Forelimb muscle (tissue), 1 donor: Measurements from ENCODE around the gene PRPS2. TPM values are rescaled to one million over a fixed set of nuclear protein-coding genes. Genes with fewer than 3 reads are reported as not detected.

ENCODE experiments used
- DNase-seq: peaks from one replicate; pipeline ENCODE4 v3.0.0-alpha.2; 2013; ENCODE audit warnings: low read depth
- polyA plus RNA-seq: library from polyadenylated mRNA; unstranded; fragments of 120-200 nt; gene quantifications from one replicate; pipeline ENCODE4 v1.2.1, GENCODE V29; 2013; ENCODE audit not compliant: insufficient read length

PRPS2 gene
- polyA plus RNA-seq, 1 donor = 6.8 TPM

- peak; percentile 16 for DNase-seq
Measured at GRCh38 chrX:12814420-12814819, 23.2 kb downstream of the PRPS2 start.

- DNase-seq = no peak
Measured at GRCh38 chrX:12817528-12817927, 26.3 kb downstream of the PRPS2 start.

DNA sequence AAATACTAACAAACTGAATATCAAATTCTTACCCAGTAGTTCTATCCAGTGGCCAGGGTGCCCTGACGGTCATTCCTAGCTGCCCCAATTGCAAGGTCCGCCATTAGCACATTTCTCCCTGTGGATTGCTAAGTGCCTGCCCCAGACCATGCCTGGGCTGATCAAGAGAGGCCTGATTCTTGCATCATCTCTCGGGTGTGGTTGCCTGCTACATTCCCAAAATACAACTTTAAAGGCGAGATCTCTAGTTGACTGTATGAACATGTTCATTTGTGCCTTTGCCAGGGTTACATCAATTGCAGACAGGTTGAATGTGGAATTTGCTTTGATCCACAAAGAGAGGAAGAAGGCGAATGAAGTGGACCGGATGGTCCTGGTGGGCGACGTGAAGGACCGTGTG, 28.0 kb downstream of the PRPS2 start:
- DNase-seq = no peak

DNA sequence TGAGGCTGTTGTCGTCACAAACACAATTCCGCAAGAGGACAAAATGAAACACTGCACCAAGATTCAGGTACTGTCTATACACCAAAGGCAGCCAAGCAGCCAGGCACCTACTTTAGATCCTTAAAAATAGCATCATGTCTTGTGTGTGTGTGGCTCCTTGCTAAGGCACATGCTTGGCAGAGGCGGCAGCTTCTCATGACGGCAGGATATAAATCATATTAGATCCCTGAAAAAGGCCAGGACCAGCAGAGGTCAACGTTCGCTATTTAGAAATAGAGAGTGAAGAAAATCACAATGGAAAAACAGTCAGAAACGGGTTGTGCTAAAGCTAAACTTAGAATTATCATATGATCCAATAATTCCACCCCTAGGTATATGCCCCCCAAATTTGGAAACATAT, 29.5 kb downstream of the PRPS2 start:
- no peak for DNase-seq

- DNase-seq = no peak
Measured at GRCh38 chrX:12824944-12825343, 33.7 kb downstream of the PRPS2 start.

DNA sequence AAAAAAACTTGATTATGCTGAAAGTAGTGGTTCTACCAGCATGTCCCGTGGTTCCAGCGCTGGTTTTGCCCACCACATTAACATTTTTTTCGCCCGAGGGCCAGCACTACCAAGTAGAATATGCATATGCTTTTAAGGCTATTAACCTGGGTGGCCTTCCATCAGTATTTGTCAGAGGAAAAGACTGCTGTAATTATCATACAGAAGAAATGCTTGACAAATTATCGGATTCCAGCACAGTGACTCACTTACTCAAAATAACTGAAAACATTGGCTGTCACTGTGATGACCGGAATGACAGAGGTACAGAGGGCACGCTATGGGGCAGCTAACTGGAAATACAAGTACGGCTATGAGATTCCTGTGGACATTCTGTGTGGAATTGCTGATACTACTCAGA, 34.6 kb downstream of the PRPS2 start:
- no peak for DNase-seq

- DNase-seq = no peak
Measured at GRCh38 chrX:12843061-12843667, 52.0 kb downstream of the PRPS2 start.

GRCh38 chrX:12843668-12844279, 52.6 kb downstream of the PRPS2 start:
- DNase-seq = no peak

DNA sequence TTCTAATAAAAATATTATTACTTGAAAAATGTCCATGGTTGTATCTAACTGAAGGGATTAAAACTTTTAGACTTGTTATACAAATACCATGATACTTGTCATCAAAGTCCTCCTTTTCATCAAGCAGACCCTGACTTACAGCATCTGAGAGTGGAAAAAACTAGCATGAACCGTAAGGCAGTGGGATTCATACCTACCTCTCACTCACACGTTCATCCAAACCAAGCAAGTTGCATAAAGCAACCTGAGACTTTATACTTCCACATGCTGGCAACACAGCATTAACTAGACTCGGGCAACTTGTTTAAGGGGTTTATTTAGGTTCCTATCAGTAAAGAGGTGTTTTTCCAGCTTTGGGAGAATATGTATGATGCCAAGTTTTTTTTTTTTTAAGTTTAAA, 53.1 kb downstream of the PRPS2 start:
- no peak for DNase-seq

GRCh38 chrX:12865359-12865758, 74.1 kb downstream of the PRPS2 start:
- DNase-seq = no peak

GRCh38 chrX:12866451-12867377, 75.5 kb downstream of the PRPS2 start, which contains the start of gene TLR7:
Gene TLR7, plus strand, starts transcription at chrX:12867072. Its CDS starts 507 bp downstream, at chrX:12867579.
- DNase-seq = no peak

DNA sequence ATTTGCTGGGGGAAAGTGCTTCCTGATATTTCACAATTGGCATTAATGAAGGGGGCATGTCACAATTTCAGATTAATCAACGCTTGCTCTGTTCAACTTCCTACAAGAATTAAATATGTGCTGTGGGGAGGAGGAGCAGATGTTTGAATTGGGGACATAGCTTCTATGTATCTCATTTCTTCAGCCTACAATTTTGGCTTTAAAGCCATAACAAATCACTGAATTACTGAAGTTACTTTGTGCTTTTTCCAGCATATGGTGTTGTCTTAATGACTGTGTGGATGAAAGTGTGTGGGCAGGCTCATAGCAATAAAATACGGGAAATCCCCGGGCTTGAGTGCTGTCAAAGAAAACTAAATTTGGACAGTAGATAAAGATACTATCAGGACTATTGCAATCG, 76.5 kb downstream of the PRPS2 start:
- DNase-seq = no peak

- DNase-seq = no peak
Measured at GRCh38 chrX:12868747-12869146, 77.5 kb downstream of the PRPS2 start.

DNA sequence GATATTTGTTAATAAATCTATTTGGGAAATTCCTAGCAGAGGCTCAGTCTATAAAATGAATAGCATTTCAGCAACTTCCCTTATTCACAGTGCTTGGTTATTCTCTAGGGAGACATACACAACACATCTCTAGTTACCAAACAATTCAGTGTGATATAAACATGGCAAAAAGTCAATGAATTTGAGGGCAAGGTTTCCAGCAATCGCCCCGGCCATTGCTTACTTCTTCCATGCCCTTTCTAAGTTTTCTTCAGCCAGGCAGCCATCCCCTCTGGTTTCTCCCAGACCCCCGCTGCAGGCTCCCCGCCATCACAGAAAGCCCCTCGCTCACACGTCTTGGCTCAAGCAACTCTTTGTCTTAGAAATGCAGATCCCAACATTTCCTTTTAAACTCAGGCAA, 80.0 kb downstream of the PRPS2 start:
- no peak for DNase-seq

GRCh38 chrX:12872741-12873140, 81.5 kb downstream of the PRPS2 start:
- no peak for DNase-seq

Other genes starting within 250 kb of the PRPS2 start
- gene TLR7, start 75.7 kb downstream of the PRPS2 start, polyA plus RNA-seq = 0.67 TPM
- gene TLR8, start 115.2 kb downstream of the PRPS2 start, polyA plus RNA-seq = 0.20 TPM
- gene TMSB4X, start 183.7 kb downstream of the PRPS2 start, polyA plus RNA-seq = 904 TPM